Panc1 (cell line): ENCODE measurements around the gene ADGRE1. TPM values are rescaled to one million over a fixed set of nuclear protein-coding genes. Genes with fewer than 3 reads are reported as not detected.

ENCODE experiments used
- ATAC-seq: fragments of 200-7000 bp; cut with Tn5 transposase; 2 replicates; pipeline ENCODE4 v1.9.1; 2020; ENCODE audit warnings: mild to moderate bottlenecking, moderate library complexity
- BruUV-seq: library from RNA; stranded (reverse); fragments of 400-500 nt; replicated peaks from 2 replicates; lab custom pipeline; 2021; lab: Mats Ljungman, UMichigan
- CTCF ChIA-PET: fragments of 300-600 bp; sonication (Branson Sonifier 250); formaldehyde crosslinking; loops from one replicate; lab custom pipeline; 2022; ENCODE audit warnings: antibody characterized with exemption; lab: Charles Lee
- POLR2A ChIA-PET: fragments of 300-600 bp; sonication (Branson Sonifier 250); formaldehyde crosslinking; loops from one replicate; lab custom pipeline; 2022; ENCODE audit warnings: antibody characterized with exemption; lab: Charles Lee
- DNase-seq: peaks from one replicate; pipeline ENCODE4 v3.0.0-alpha.2; 2010; ENCODE audit warnings: low read depth, low spot score
- H3K27ac ChIP-seq: 2 replicates; pipeline ENCODE4 v1.5.1; 2011; ENCODE audit warnings: mild to moderate bottlenecking, low read length, inconsistent platforms
- H3K27me3 ChIP-seq: fragments of 200-500 bp; sonication (Bioruptor generic); 2 replicates; pipeline ENCODE4 v1.6.0; 2014; ENCODE audit warnings: low read length, inconsistent platforms; ENCODE audit not compliant: control insufficient read depth, insufficient read depth
- H3K36me3 ChIP-seq: fragments of 200-500 bp; sonication (Bioruptor generic); 2 replicates; pipeline ENCODE4 v1.5.1; 2014; ENCODE audit warnings: inconsistent platforms, mild to moderate bottlenecking, low read length, moderate library complexity; ENCODE audit not compliant: control insufficient read depth, insufficient read depth
- H3K4me1 ChIP-seq: 2 replicates; pipeline ENCODE4 v1.5.1; 2011; ENCODE audit warnings: inconsistent platforms, mild to moderate bottlenecking, low read length, moderate library complexity; ENCODE audit not compliant: control insufficient read depth, insufficient read depth
- H3K4me3 ChIP-seq, 2 experiments: 2 replicates each; pipeline ENCODE4 v1.5.1; 2011 to 2012; ENCODE audit warnings: low read depth in 2 of 2, low read length in 2 of 2, mild to moderate bottlenecking in 2 of 2, inconsistent platforms in 1 of 2, moderate library complexity in 1 of 2
- H3K9me3 ChIP-seq: fragments of 200-500 bp; sonication (Bioruptor generic); 2 replicates; pipeline ENCODE4 v1.5.1; 2014; ENCODE audit warnings: low read depth, mild to moderate bottlenecking, inconsistent platforms, low read length, moderate library complexity; ENCODE audit not compliant: control insufficient read depth, insufficient read depth
- CTCF ChIP-seq: fragments of 450-650 bp; IDR thresholded peaks from 2 replicates; pipeline ENCODE4 v1.5.1; 2017; ENCODE audit warnings: mild to moderate bottlenecking
- POLR2AphosphoS5 ChIP-seq: IDR thresholded peaks from 2 replicates; pipeline ENCODE4 v1.6.1; 2012; ENCODE audit warnings: mild to moderate bottlenecking, low read depth, low read length, moderate library complexity
- SIN3A ChIP-seq: IDR thresholded peaks from 2 replicates; pipeline ENCODE4 v1.6.1; 2012; ENCODE audit warnings: low read depth, mild to moderate bottlenecking, low read length, moderate library complexity, borderline replicate concordance; ENCODE audit not compliant: insufficient read depth
- TCF7L2 ChIP-seq: IDR thresholded peaks from 2 replicates; pipeline ENCODE4 v1.6.1; 2011; ENCODE audit warnings: mild to moderate bottlenecking, low read depth, low read length, inconsistent platforms
- in situ Hi-C: cut with HindIII; loops from 2 replicates; pipeline ENCODE4 v1.10.0; 2016; ENCODE audit warnings: low sequenced_read_pairs, low pct_unique_long_range_greater_than_20kb
- intact Hi-C: fragments of 100-400 bp; cut with micrococcal nuclease; formaldehyde crosslinking; loops from one replicate; pipeline ENCODE4 v1.10.0; 2022; ENCODE audit not compliant: unreplicated experiment
- total RNA-seq: library from RNA; stranded (reverse); gene quantifications from one replicate; pipeline ENCODE4 v1.2.1, GENCODE V29; 2021; ENCODE audit not compliant: unreplicated experiment
- TF ChIP-seq, protein P1 (sequence below), 2 experiments: IDR thresholded peaks; 2 replicates each; pipeline ENCODE4 v1.6.1; 2011 to 2012; ENCODE audit warnings: low read depth in 2 of 2, control low read depth in 1 of 2, low read length in 1 of 2, mild to moderate bottlenecking in 1 of 2, moderate library complexity in 1 of 2; ENCODE audit not compliant: insufficient read depth in 1 of 2

ADGRE1 gene
- total RNA-seq, 1 experiment from 2014 or later: 0.08 TPM

- ChIA-PET CTCF (no interaction called here), POLR2A (no interaction called here)
- intact Hi-C loops: no loop called here
- Histone ChIP-seq H3K4me3 (no peak overlapping the region), H3K9me3 (no peaks in the 10 kb centered on the region), H3K27ac (no peak overlapping the region), H3K36me3 (no peaks in the 10 kb centered on the region), H3K4me1 (no peaks in the 10 kb centered on the region), H3K27me3 (no peaks in the 10 kb centered on the region; the same call in 1 of the 2 replicates)
- ATAC-seq (no peak), DNase-seq (no peak)
- no TSS peak for BruUV-seq
- TF ChIP-seq CTCF (no peak), SIN3A (no peak), POLR2AphosphoS5 (no peak), TCF7L2 (no peak)
- TF ChIP-seq, protein P1, sequence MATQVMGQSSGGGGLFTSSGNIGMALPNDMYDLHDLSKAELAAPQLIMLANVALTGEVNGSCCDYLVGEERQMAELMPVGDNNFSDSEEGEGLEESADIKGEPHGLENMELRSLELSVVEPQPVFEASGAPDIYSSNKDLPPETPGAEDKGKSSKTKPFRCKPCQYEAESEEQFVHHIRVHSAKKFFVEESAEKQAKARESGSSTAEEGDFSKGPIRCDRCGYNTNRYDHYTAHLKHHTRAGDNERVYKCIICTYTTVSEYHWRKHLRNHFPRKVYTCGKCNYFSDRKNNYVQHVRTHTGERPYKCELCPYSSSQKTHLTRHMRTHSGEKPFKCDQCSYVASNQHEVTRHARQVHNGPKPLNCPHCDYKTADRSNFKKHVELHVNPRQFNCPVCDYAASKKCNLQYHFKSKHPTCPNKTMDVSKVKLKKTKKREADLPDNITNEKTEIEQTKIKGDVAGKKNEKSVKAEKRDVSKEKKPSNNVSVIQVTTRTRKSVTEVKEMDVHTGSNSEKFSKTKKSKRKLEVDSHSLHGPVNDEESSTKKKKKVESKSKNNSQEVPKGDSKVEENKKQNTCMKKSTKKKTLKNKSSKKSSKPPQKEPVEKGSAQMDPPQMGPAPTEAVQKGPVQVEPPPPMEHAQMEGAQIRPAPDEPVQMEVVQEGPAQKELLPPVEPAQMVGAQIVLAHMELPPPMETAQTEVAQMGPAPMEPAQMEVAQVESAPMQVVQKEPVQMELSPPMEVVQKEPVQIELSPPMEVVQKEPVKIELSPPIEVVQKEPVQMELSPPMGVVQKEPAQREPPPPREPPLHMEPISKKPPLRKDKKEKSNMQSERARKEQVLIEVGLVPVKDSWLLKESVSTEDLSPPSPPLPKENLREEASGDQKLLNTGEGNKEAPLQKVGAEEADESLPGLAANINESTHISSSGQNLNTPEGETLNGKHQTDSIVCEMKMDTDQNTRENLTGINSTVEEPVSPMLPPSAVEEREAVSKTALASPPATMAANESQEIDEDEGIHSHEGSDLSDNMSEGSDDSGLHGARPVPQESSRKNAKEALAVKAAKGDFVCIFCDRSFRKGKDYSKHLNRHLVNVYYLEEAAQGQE (IDR thresholded peaks at IDR 0.05; ENCODE audit: insufficient read depth in 1 of 2, low read depth in 2 of 2, low read length in 1 of 2): no peak
- in situ Hi-C loops: no loop called here
These were observed 42.8 kb downstream of the ADGRE1 start for GRCh38 chr19:6930190-6930589.

DNA sequence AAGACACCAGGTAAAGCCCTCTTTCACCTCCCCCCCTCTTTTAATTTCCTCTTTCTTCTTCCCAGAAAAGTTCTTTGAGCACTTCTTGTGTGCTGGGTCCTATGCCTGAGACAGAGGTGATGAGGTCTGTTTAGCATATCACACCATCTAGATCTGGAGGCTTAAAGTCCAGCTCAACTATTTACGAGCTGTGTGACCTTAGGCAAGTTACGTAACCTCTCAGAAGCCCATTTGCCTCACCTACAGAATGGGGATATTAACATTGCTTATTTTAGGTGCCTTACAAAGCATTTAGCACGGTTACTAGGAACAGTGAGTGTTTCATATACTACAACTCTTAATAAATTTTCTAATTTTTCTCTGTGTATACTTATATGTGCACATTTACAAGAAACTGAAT is 47.7 kb downstream of the ADGRE1 start:
- no peak overlapping the region for H3K4me3 ChIP-seq
- H3K9me3 ChIP-seq: no peaks in the 10 kb centered on the region
- TF ChIP-seq TCF7L2: no peak
- TF ChIP-seq SIN3A: no peak
- TF ChIP-seq CTCF: no peak
- TF ChIP-seq, protein P1 (IDR thresholded peaks at IDR 0.05; ENCODE audit: insufficient read depth in 1 of 2, low read depth in 2 of 2, low read length in 1 of 2): no peak
- TF ChIP-seq POLR2AphosphoS5: no peak
- H3K36me3 ChIP-seq: no peaks in the 10 kb centered on the region
- intact Hi-C loops (no loop called here), in situ Hi-C loops (no loop called here)
- ChIA-PET POLR2A (no interaction called here), CTCF (no interaction called here)
- no peak for DNase-seq
- no peaks in the 10 kb centered on the region for H3K4me1 ChIP-seq
- BruUV-seq: no TSS peak
- no peaks in the 10 kb centered on the region; the same call in 1 of the 2 replicates for H3K27me3 ChIP-seq
- ATAC-seq: no peak
- no peak overlapping the region for H3K27ac ChIP-seq
